DND-41 (cell line): ENCODE results near the gene KRT77.

Experiments used
- ATAC-seq: fragments of 200-7000 bp; cut with Tn5 transposase; 3 replicates; pipeline ENCODE4 v1.9.1; 2021; ENCODE audit warnings: low read depth; ENCODE audit not compliant: insufficient read depth
- DNase-seq: peaks from one replicate; pipeline ENCODE4 v3.0.0-alpha.2; 2020
- H2AFZ ChIP-seq: 2 replicates; pipeline ENCODE4 v1.6.0; 2012; ENCODE audit warnings: low read depth, low read length
- H3K27ac ChIP-seq: 2 replicates; pipeline ENCODE4 v1.5.1; 2012; ENCODE audit warnings: low read length, inconsistent platforms
- H3K27me3 ChIP-seq: fragments of 200-600 bp; sonication (generic); 2 replicates; pipeline ENCODE4 v1.6.0; 2012; ENCODE audit warnings: low read length, mild to moderate bottlenecking, inconsistent platforms; ENCODE audit not compliant: insufficient read depth, poor library complexity
- H3K36me3 ChIP-seq: 2 replicates; pipeline ENCODE4 v1.5.1; 2012; ENCODE audit warnings: low read length, inconsistent platforms; ENCODE audit not compliant: insufficient read depth
- H3K4me1 ChIP-seq: 2 replicates; pipeline ENCODE4 v1.5.1; 2012; ENCODE audit warnings: mild to moderate bottlenecking, low read length; ENCODE audit not compliant: insufficient read depth
- H3K4me2 ChIP-seq: 2 replicates; pipeline ENCODE4 v1.6.0; 2012; ENCODE audit warnings: mild to moderate bottlenecking, moderate library complexity, low read length, inconsistent platforms; ENCODE audit not compliant: insufficient read depth
- H3K4me3 ChIP-seq, 2 experiments: fragments of 200-600 bp in 1 of 2; shearing (Covaris generic) in 1 of 2; 2 replicates each; pipeline ENCODE4 v1.5.1; 2012 to 2016; ENCODE audit warnings: inconsistent platforms in 2 of 2, low read length in 2 of 2, mild to moderate bottlenecking in 2 of 2, low read depth in 1 of 2, moderate library complexity in 1 of 2
- H3K79me2 ChIP-seq: 2 replicates; pipeline ENCODE4 v1.6.0; 2012; ENCODE audit warnings: low read length, inconsistent platforms; ENCODE audit not compliant: insufficient read depth
- H3K9ac ChIP-seq: 2 replicates; pipeline ENCODE4 v1.6.0; 2012; ENCODE audit warnings: low read depth, mild to moderate bottlenecking, inconsistent platforms, low read length, moderate library complexity
- H3K9me3 ChIP-seq: 2 replicates; pipeline ENCODE4 v1.5.1; 2012; ENCODE audit warnings: low read length, moderate library complexity, mild to moderate bottlenecking, inconsistent platforms; ENCODE audit not compliant: insufficient read depth, severe bottlenecking
- H4K20me1 ChIP-seq: 2 replicates; pipeline ENCODE4 v1.6.0; 2012; ENCODE audit warnings: low read length; ENCODE audit not compliant: insufficient read depth
- CTCF ChIP-seq: IDR thresholded peaks from 2 replicates; pipeline ENCODE4 v1.5.1; 2012; ENCODE audit warnings: borderline replicate concordance, low read length, moderate library complexity, mild to moderate bottlenecking; ENCODE audit not compliant: poor library complexity, severe bottlenecking; ENCODE audit errors: extremely low read depth
- EZH2 ChIP-seq: IDR thresholded peaks from 3 replicates; pipeline ENCODE4 v1.6.1; 2012; ENCODE audit warnings: borderline replicate concordance, low read depth, mild to moderate bottlenecking, moderate library complexity, low read length, inconsistent platforms; ENCODE audit not compliant: severe bottlenecking

Gene KRT77

GRCh38 chr12:52688481-52688880, 14.8 kb downstream of the KRT77 start:
- TF ChIP-seq EZH2 (no peak), CTCF (no peak)
- no peak for ATAC-seq
- H3K27me3 ChIP-seq = peaks cover 27% of the 10 kb centered on the region

DNA sequence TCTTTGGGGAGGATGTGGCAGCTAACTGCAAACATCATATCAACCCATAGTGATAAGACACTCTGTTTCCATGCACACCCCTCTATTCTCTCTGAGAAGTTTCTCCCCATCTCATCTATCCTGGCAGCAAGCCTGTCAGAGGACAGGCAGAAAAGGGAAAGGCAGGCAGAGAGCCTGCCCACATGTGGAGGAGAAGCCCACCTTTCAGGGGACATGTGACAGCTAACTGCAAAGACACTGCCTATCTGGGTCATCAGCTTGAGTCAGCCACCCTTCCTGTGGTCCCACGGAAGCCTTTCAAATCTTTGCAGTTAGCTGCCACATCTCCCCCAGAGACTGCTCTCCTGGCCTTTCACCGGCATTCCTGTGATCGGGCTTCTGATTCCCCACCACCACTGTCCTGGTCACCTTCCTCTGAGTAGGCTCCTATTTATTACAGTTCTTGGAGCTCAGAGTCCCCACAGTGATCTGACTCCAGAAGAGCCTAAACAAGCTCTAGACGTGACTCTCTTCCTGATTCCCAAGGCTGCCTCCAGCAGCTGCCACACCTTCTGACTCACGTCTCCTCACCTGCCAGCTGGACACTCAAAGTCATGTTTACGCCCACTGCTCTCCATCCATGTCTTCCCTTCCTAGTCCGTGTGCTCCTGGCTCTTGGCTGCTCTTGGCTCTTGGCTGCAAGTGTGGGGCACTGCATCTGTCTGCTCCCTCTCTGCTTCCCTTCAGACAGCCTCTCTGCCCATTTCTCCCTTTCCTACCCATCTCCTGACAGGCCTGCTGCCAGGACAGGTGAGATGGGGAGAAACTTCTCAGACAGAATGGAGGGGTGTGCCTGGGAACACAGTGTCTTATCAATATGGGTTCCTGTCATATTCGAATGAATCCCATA, 15.6 kb downstream of the KRT77 start:
- Histone ChIP-seq H3K9ac (no peak overlapping the region), H2AFZ (no peak overlapping the region), H3K27me3 (peaks cover 19% of the 10 kb centered on the region), H3K4me2 (no peak overlapping the region), H3K4me1 (no peaks in the 10 kb centered on the region), H3K9me3 (no peaks in the 10 kb centered on the region), H3K4me3 (no peak overlapping the region), H3K36me3 (no peaks in the 10 kb centered on the region), H4K20me1 (no peaks in the 10 kb centered on the region; the same call in 1 of the 2 replicates), H3K79me2 (no peaks in the 10 kb centered on the region), H3K27ac (no peak overlapping the region)
- ATAC-seq = no peak
- no peak for DNase-seq
- TF ChIP-seq EZH2 = no peak
- TF ChIP-seq CTCF = no peak

More at GRCh38 chr12:52688481-52688880, 14.8 kb downstream of the KRT77 start:
- Histone ChIP-seq H3K36me3 (no peaks in the 10 kb centered on the region), H3K9ac (no peak overlapping the region), H3K4me2 (no peak overlapping the region), H4K20me1 (no peaks in the 10 kb centered on the region; the same call in 1 of the 2 replicates), H3K79me2 (no peaks in the 10 kb centered on the region), H3K27ac (no peak overlapping the region), H2AFZ (no peak overlapping the region), H3K9me3 (no peaks in the 10 kb centered on the region), H3K4me3 (no peak overlapping the region), H3K4me1 (no peaks in the 10 kb centered on the region)
- no peak for DNase-seq

DNA sequence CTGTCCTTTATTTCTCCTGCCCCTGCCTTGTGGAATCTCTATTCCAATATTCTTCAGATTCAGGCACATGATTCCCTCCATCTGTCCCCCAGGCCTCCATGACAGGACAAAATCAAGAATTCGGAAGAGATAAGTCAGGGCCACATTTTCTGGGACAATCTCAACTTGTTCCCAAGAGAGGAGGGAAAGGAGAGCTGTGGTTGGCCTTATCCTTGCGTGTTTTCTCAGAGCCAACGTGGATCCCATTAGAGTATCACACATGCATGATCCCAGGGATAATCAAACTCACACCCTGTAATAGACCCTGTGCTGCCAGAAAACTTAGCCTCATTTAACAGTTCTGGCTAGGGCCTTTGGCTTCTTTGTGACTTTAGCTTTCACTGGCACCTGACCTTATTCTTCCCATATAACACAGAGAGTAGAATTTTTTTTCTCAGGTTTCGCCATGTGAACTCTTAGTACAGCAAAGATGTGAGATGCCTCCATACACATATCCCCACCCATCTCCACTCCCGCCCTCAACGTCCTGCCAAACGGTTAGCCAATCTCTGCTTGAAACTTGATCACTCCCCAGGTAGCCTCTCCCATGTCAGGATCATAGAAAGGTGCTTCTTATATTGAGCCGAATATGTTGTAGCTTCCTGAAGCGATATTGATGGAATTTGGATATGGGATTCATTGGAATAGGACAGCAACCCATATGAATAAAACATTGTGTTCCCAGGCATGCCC, 16.4 kb downstream of the KRT77 start:
- Histone ChIP-seq H3K9me3 (no peaks in the 10 kb centered on the region), H3K4me3 (no peak overlapping the region), H3K9ac (no peak overlapping the region), H2AFZ (no peak overlapping the region), H3K27me3 (peaks cover 17% of the 10 kb centered on the region), H4K20me1 (no peaks in the 10 kb centered on the region; the same call in 1 of the 2 replicates), H3K4me1 (no peaks in the 10 kb centered on the region), H3K36me3 (no peaks in the 10 kb centered on the region), H3K4me2 (no peak overlapping the region), H3K27ac (no peak overlapping the region), H3K79me2 (no peaks in the 10 kb centered on the region)
- ATAC-seq (no peak), DNase-seq (no peak)
- TF ChIP-seq EZH2 (no peak), CTCF (no peak)
